GM23248 (cell line): ENCODE results near the gene LANCL1. TPM values are rescaled to one million over a fixed set of nuclear protein-coding genes. Genes with fewer than 3 reads are reported as not detected.

ENCODE experiments used
- DNase-seq: peaks from one replicate; pipeline ENCODE4 v3.0.0-alpha.2; 2015
- H2AFZ ChIP-seq: fragments of 200-600 bp; sonication (generic); 2 replicates; pipeline ENCODE4 v1.6.1; 2016; ENCODE audit warnings: antibody characterized with exemption
- H3F3A ChIP-seq: fragments of 200-600 bp; sonication (generic); 2 replicates; pipeline ENCODE4 v1.6.1; 2016; ENCODE audit warnings: mild to moderate bottlenecking, antibody characterized with exemption, mixed run types; ENCODE audit not compliant: insufficient read depth
- H3K27ac ChIP-seq: fragments of 200-600 bp; sonication (generic); 2 replicates; pipeline ENCODE4 v1.5.1; 2016; ENCODE audit warnings: mild to moderate bottlenecking
- H3K27me3 ChIP-seq: fragments of 200-600 bp; sonication (generic); replicated peaks from 2 replicates; pipeline ENCODE4 v1.6.1; 2016; ENCODE audit warnings: mild to moderate bottlenecking; ENCODE audit not compliant: insufficient read depth
- H3K36me3 ChIP-seq: fragments of 200-600 bp; sonication (generic); 2 replicates; pipeline ENCODE4 v1.6.1; 2016; ENCODE audit warnings: low read depth, mild to moderate bottlenecking
- H3K4me1 ChIP-seq: fragments of 200-600 bp; sonication (generic); 2 replicates; pipeline ENCODE4 v1.6.1; 2016; ENCODE audit warnings: mild to moderate bottlenecking; ENCODE audit not compliant: insufficient read depth
- H3K4me2 ChIP-seq: fragments of 200-600 bp; sonication (generic); one replicate; pipeline ENCODE4 v1.6.1; 2016; ENCODE audit warnings: mild to moderate bottlenecking; ENCODE audit not compliant: unreplicated experiment
- H3K4me3 ChIP-seq: fragments of 200-600 bp; sonication (generic); 2 replicates; pipeline ENCODE4 v1.5.1; 2016; ENCODE audit warnings: mild to moderate bottlenecking
- H3K79me2 ChIP-seq: fragments of 200-600 bp; sonication (generic); 2 replicates; pipeline ENCODE4 v1.6.1; 2016; ENCODE audit warnings: mild to moderate bottlenecking; ENCODE audit not compliant: insufficient read depth
- H3K9ac ChIP-seq: fragments of 200-600 bp; sonication (generic); 2 replicates; pipeline ENCODE4 v1.6.1; 2016; ENCODE audit warnings: mild to moderate bottlenecking
- H3K9me2 ChIP-seq: fragments of 200-600 bp; sonication (generic); 2 replicates; pipeline ENCODE4 v1.6.1; 2016; ENCODE audit warnings: mixed run types, mild to moderate bottlenecking, moderate library complexity; ENCODE audit not compliant: insufficient read depth
- H3K9me3 ChIP-seq: fragments of 200-600 bp; sonication (generic); one replicate; pipeline ENCODE4 v1.6.1; 2017; ENCODE audit warnings: low read depth
- H4K20me1 ChIP-seq: fragments of 200-600 bp; sonication (generic); 2 replicates; pipeline ENCODE4 v1.6.0; 2016; ENCODE audit not compliant: insufficient read depth
- EZH2 ChIP-seq: fragments of 200-600 bp; sonication (generic); IDR thresholded peaks from 2 replicates; pipeline ENCODE4 v1.6.1; 2018; ENCODE audit warnings: antibody characterized with exemption, mild to moderate bottlenecking; ENCODE audit not compliant: insufficient read depth, poor library complexity, severe bottlenecking
- EZH2phosphoT487 ChIP-seq: fragments of 200-600 bp; sonication (generic); IDR thresholded peaks from 2 replicates; pipeline ENCODE4 v1.6.1; 2018; ENCODE audit warnings: antibody characterized with exemption, moderate library complexity, mild to moderate bottlenecking, low read depth; ENCODE audit not compliant: insufficient read depth
- WGBS, 2 experiments: methylation state at CpG; one replicate each; pipeline ENCODE4 v1.1.6; 2015 to 2017; ENCODE audit warnings: low lambda C conversion rate in 2 of 2, low coverage in 1 of 2; ENCODE audit errors: missing lambda C conversion rate in 2 of 2; 5-methylcytosine and 5-hydroxymethylcytosine counted together
- in situ Hi-C: fragments of 300-500 bp; cut with MboI; formaldehyde crosslinking; loops from 2 replicates; pipeline ENCODE4 v1.15.0; 2020
- polyA plus RNA-seq: library from polyadenylated mRNA; unstranded; fragments of >200 nt; fragmentation: Nextera tagmentation; extraction: Ambion mirVana; gene quantifications from 2 replicates; pipeline ENCODE4 v1.2.1, GENCODE V29; 2016
- total RNA-seq: library from RNA; depleted of rRNA; stranded (reverse); fragments of >200 nt; shearing (Covaris generic); gene quantifications from 2 replicates; pipeline ENCODE4 v1.2.3, GENCODE V29; 2014

The LANCL1 gene
- total and polyA plus RNA-seq, 2 experiments from 2014 or later, result 33.8 to 37.9 TPM

- no peak overlapping the region for H3K4me2 ChIP-seq
- no peaks in the 10 kb centered on the region for H3F3A ChIP-seq
- H4K20me1 ChIP-seq, result no peaks in the 10 kb centered on the region
- no peaks in the 10 kb centered on the region for H3K4me1 ChIP-seq
- H3K36me3 ChIP-seq, result no peaks in the 10 kb centered on the region
- TF ChIP-seq EZH2 (no peak), EZH2phosphoT487 (no peak)
- DNase-seq, result peak; percentile 16
- H3K27ac ChIP-seq, result no peak overlapping the region
- 39 to 40% methylated on average over 5 of the region's 5 CpGs for WGBS, 2 experiments
- in situ Hi-C loops, result no loop called here
- H3K9me2 ChIP-seq, result no peaks in the 10 kb centered on the region
- H3K4me3 ChIP-seq, result no peak overlapping the region
- no peaks in the 10 kb centered on the region for H3K9me3 ChIP-seq
- no peaks in the 10 kb centered on the region for H3K79me2 ChIP-seq
- H2AFZ ChIP-seq, result no peak overlapping the region
- no peak overlapping the region for H3K9ac ChIP-seq
- H3K27me3 ChIP-seq, result no peaks in the 10 kb centered on the region
These were observed 43.0 kb upstream of the LANCL1 start for GRCh38 chr2:210519594-210519993.

- WGBS, 2 experiments, result 37 to 49% methylated on average over 4 of the region's 4 CpGs
- no peaks in the 10 kb centered on the region for H3K36me3 ChIP-seq
- H3K27me3 ChIP-seq, result no peaks in the 10 kb centered on the region
- H3K27ac ChIP-seq, result no peak overlapping the region
- H3K4me2 ChIP-seq, result no peak overlapping the region
- H3K9me2 ChIP-seq, result no peaks in the 10 kb centered on the region
- no peaks in the 10 kb centered on the region for H3K9me3 ChIP-seq
- no peak overlapping the region for H2AFZ ChIP-seq
- H3F3A ChIP-seq, result no peaks in the 10 kb centered on the region
- in situ Hi-C loops, result no loop called here
- no peak overlapping the region for H3K4me3 ChIP-seq
- no peaks in the 10 kb centered on the region for H3K79me2 ChIP-seq
- no peak for TF ChIP-seq EZH2phosphoT487
- TF ChIP-seq EZH2, result no peak
- DNase-seq, result no peak
- H4K20me1 ChIP-seq, result no peaks in the 10 kb centered on the region
- H3K9ac ChIP-seq, result no peak overlapping the region
- no peaks in the 10 kb centered on the region for H3K4me1 ChIP-seq
These were observed 40.7 kb upstream of the LANCL1 start for GRCh38 chr2:210517264-210517663.

- in situ Hi-C loops, result no loop called here
- H3K4me3 ChIP-seq, result no peak overlapping the region
- H3K27ac ChIP-seq, result no peak overlapping the region
- H4K20me1 ChIP-seq, result no peaks in the 10 kb centered on the region
- H3K9me3 ChIP-seq, result no peaks in the 10 kb centered on the region
- DNase-seq, result no peak
- 25 to 30% methylated on average over 2 of the region's 2 CpGs for WGBS, 2 experiments
- H3F3A ChIP-seq, result no peaks in the 10 kb centered on the region
- no peaks in the 10 kb centered on the region for H3K36me3 ChIP-seq
- H3K9ac ChIP-seq, result no peak overlapping the region
- TF ChIP-seq EZH2 (no peak), EZH2phosphoT487 (no peak)
- H3K4me1 ChIP-seq, result no peaks in the 10 kb centered on the region
- no peaks in the 10 kb centered on the region for H3K79me2 ChIP-seq
- H3K9me2 ChIP-seq, result no peaks in the 10 kb centered on the region
- no peak overlapping the region for H3K4me2 ChIP-seq
- H2AFZ ChIP-seq, result no peak overlapping the region
- H3K27me3 ChIP-seq, result no peaks in the 10 kb centered on the region
These were observed 39.4 kb upstream of the LANCL1 start for GRCh38 chr2:210515911-210516310.

GRCh38 chr2:210503725-210504191 lies 27.2 kb upstream of the LANCL1 start:
- Histone ChIP-seq H3K36me3 (no peaks in the 10 kb centered on the region), H4K20me1 (no peaks in the 10 kb centered on the region), H3K27ac (no peak overlapping the region), H3K9me2 (no peaks in the 10 kb centered on the region), H3F3A (no peaks in the 10 kb centered on the region), H3K4me2 (peak overlapping the region; percentile 90), H3K9me3 (no peaks in the 10 kb centered on the region), H3K9ac (no peak overlapping the region), H3K4me1 (0 out of 2 replicates have a peak, but pooled peaks cover 3% of the 10 kb centered on the region), H3K79me2 (no peaks in the 10 kb centered on the region), H3K4me3 (peak overlapping the region; percentile 70), H2AFZ (peak overlapping the region; percentile 78), H3K27me3 (no peaks in the 10 kb centered on the region)
- TF ChIP-seq EZH2phosphoT487 (no peak), EZH2 (no peak)
- DNase-seq, result peak; percentile 27
- WGBS, 2 experiments, result 12 to 16% methylated on average over 5 of the region's 5 CpGs
- in situ Hi-C loops, result no loop called here
